ENCODE results near the gene PDIA5. TPM values are rescaled to one million over a fixed set of nuclear protein-coding genes. Genes with fewer than 3 reads are reported as not detected.

Gene PDIA5
- total RNA-seq, 1 experiment from 2014 or later = 50.8 TPM

GRCh38 chr3:123122525-123123315 lies 55.9 kb downstream of the PDIA5 start:
- no TSS peak for BruUV-seq (replicated peaks)
- Histone ChIP-seq H3K27ac (ENCODE audit: low read depth, low read length) (no peak overlapping the region), H3K4me3 (replicated peaks in 1 of 2; ENCODE audit: low read depth in 1 of 2, low read length in 2 of 2) (no peak overlapping the region), H3K4me2 (ENCODE audit: low read length) (no peak overlapping the region), H3K79me2 (ENCODE audit: insufficient read depth, low read length) (peaks cover 3% of the 10 kb centered on the region; the same call in 1 of the 2 replicates), H3K9ac (ENCODE audit: low read length) (no peak overlapping the region), H3K36me3 (ENCODE audit: control insufficient read depth in 1 of 2, insufficient read depth in 2 of 2, low read length in 2 of 2) (peaks cover 34 to 64% of the 10 kb centered on the region in 2 experiments; a peak in 3 of 4 replicates), H3K9me2 (ENCODE audit: insufficient read depth) (no peaks in the 10 kb centered on the region), H4K20me1 (ENCODE audit: insufficient read depth) (no peaks in the 10 kb centered on the region), H3K4me1 (ENCODE audit: control insufficient read depth in 1 of 2, insufficient read depth in 2 of 2, low read length in 2 of 2) (peaks cover 0 to 15% of the 10 kb centered on the region in 2 experiments; a peak in 2 of 4 replicates), H3K27me3 (ENCODE audit: insufficient read depth, low read length) (no peaks in the 10 kb centered on the region), H2AFZ (ENCODE audit: low read depth, low read length, poor library complexity, severe bottlenecking) (no peak overlapping the region), H3K9me3 (ENCODE audit: control insufficient read depth in 1 of 2, insufficient read depth in 1 of 2, low read depth in 1 of 2, low read length in 2 of 2) (no peaks in the 10 kb centered on the region)
- intact Hi-C loops (cut with micrococcal nuclease) = no loop called here
- ChIA-PET RAD21 (ENCODE audit: low non-redundant PET in 1 of 2, low total read pairs in 2 of 2, uncharacterized antibody in 2 of 2, unreplicated experiment in 2 of 2) (no interaction called here), CTCF (no interaction called here), POLR2A (no interaction called here)
- no peak for ATAC-seq
- no peak for DNase-seq (ENCODE audit: low read depth, low spot score)
- TF ChIP-seq POLR2AphosphoS5 (IDR thresholded peaks at IDR 0.05; ENCODE audit: low read depth, low read length) = no peak
- no peak for TF ChIP-seq CBX3 (IDR thresholded peaks at IDR 0.05; ENCODE audit: low read depth)
- TF ChIP-seq EZH2phosphoT487 (IDR thresholded peaks at IDR 0.05; ENCODE audit: borderline replicate concordance) = no peak
- TF ChIP-seq RAD21 (IDR thresholded peaks at IDR 0.05; ENCODE audit: low read depth) = no peak
- TF ChIP-seq ZFX (IDR thresholded peaks at IDR 0.05) = no peak
- TF ChIP-seq TCF7L2 (IDR thresholded peaks at IDR 0.05; ENCODE audit: borderline replicate concordance, extremely low read depth, insufficient read depth, insufficient read length) = no peak
- TF ChIP-seq CEBPB (IDR thresholded peaks at IDR 0.05; ENCODE audit: low read depth) = no peak
- TF ChIP-seq SP1 (IDR thresholded peaks at IDR 0.05; ENCODE audit: low read depth) = no peak
- TF ChIP-seq JUND (IDR thresholded peaks at IDR 0.05) = no peak
- no peak for TF ChIP-seq FOSL1 (IDR thresholded peaks at IDR 0.05; ENCODE audit: low read depth)
- TF ChIP-seq CTCF (IDR thresholded peaks at IDR 0.05 in 2 of 3, conservative IDR thresholded peaks at IDR 0.05 in 1 of 3; ENCODE audit: borderline replicate concordance in 1 of 3, insufficient read depth in 1 of 3, low read depth in 2 of 3, low read length in 2 of 3) = no peak
- no peak for TF ChIP-seq REST (IDR thresholded peaks at IDR 0.05; ENCODE audit: low read depth)
- TF ChIP-seq ELF1 (IDR thresholded peaks at IDR 0.05; ENCODE audit: borderline replicate concordance, low read depth) = no peak
- no peak for TF ChIP-seq YY1 (IDR thresholded peaks at IDR 0.05; ENCODE audit: extremely low read depth, insufficient replicate concordance, low read depth, low read length)
- no peak for TF ChIP-seq ATF3 (IDR thresholded peaks at IDR 0.05)
- TF ChIP-seq POLR2A (IDR thresholded peaks at IDR 0.05; ENCODE audit: borderline replicate concordance, extremely low read depth, insufficient read depth, insufficient read length) = no peak

Measured in HCT116 (cell line).